HepG2 (cell line): ENCODE measurements around the gene URGCP. TPM values are rescaled to one million over a fixed set of nuclear protein-coding genes. Genes with fewer than 3 reads are reported as not detected.
A peak's percentile ranks its signal among the peaks of the same experiment; 100 is the strongest.

Source experiments
- CEBPG ChIP-seq: IDR thresholded peaks from 2 replicates; pipeline ENCODE4 v1.6.1; 2016
- FOSL2 ChIP-seq: sonication (generic); formaldehyde crosslinking; IDR thresholded peaks from 2 replicates; pipeline ENCODE4 v1.4.0; 2020; ENCODE audit warnings: missing genetic modification reagents
- GZF1 ChIP-seq: sonication (generic); formaldehyde crosslinking; IDR thresholded peaks from 2 replicates; pipeline ENCODE4 v1.5.1; 2020; ENCODE audit warnings: mild to moderate bottlenecking, missing genetic modification reagents
- HMG20A ChIP-seq: IDR thresholded peaks from 2 replicates; pipeline ENCODE4 v1.6.1; 2016; ENCODE audit warnings: borderline replicate concordance
- MATR3 ChIP-seq: sonication (generic); formaldehyde crosslinking; IDR thresholded peaks from 2 replicates; pipeline ENCODE4 v1.4.0; 2020; ENCODE audit warnings: missing genetic modification reagents
- MBNL3 ChIP-seq: fragments of 250-450 bp; sonication (Bioruptor Pico); conservative IDR thresholded peaks from 2 replicates; pipeline ENCODE4 v1.8.0; 2022; ENCODE audit warnings: mild to moderate bottlenecking, inconsistent platforms
- NRL ChIP-seq: sonication (generic); formaldehyde crosslinking; IDR thresholded peaks from 2 replicates; pipeline ENCODE4 v1.5.0; 2020; ENCODE audit warnings: missing genetic modification reagents, mild to moderate bottlenecking, moderate library complexity, borderline replicate concordance
- PCBP2 ChIP-seq: fragments of 200-400 bp; formaldehyde crosslinking; optimal IDR thresholded peaks from 2 replicates; pipeline ENCODE3; 2018; ENCODE audit warnings: low read length, low read depth; ENCODE audit not compliant: poor library complexity, severe bottlenecking
- POLR2G ChIP-seq: fragments of 200-400 bp; formaldehyde crosslinking; IDR thresholded peaks from 2 replicates; pipeline ENCODE4 v1.6.1; 2018; ENCODE audit warnings: mild to moderate bottlenecking, low read depth, low read length, moderate library complexity
- ZBED4 ChIP-seq: sonication (generic); formaldehyde crosslinking; IDR thresholded peaks from 2 replicates; pipeline ENCODE4 v1.4.0; 2020; ENCODE audit warnings: missing genetic modification reagents, borderline replicate concordance
- ZMYM3 ChIP-seq: sonication (generic); formaldehyde crosslinking; IDR thresholded peaks from 2 replicates; pipeline ENCODE4 v1.5.1; 2020; ENCODE audit warnings: mild to moderate bottlenecking, missing genetic modification reagents
- ZNF225 ChIP-seq: sonication (generic); formaldehyde crosslinking; IDR thresholded peaks from 2 replicates; pipeline ENCODE4 v1.4.0; 2020; ENCODE audit warnings: mild to moderate bottlenecking, missing genetic modification reagents
- ZNF451 ChIP-seq: sonication (generic); formaldehyde crosslinking; IDR thresholded peaks from 2 replicates; pipeline ENCODE4 v1.5.0; 2020; ENCODE audit warnings: mild to moderate bottlenecking, missing genetic modification reagents
- ZNF816 ChIP-seq: sonication (generic); formaldehyde crosslinking; IDR thresholded peaks from 2 replicates; pipeline ENCODE4 v1.8.0; 2022; ENCODE audit warnings: missing genetic modification reagents, mild to moderate bottlenecking, borderline replicate concordance
- polyA plus RNA-seq, 8 experiments: library from polyadenylated mRNA; depleted of rRNA in 3 of 8; stranded (reverse) in 7 of 8; unstranded in 1 of 8; fragments of >200 nt; fragmentation: Illumina TruSeq in 4 of 8; extraction: Trizol in 4 of 8; gene quantifications; 2 replicates each; pipeline versions ENCODE4 v1.2.1 to v1.2.3, GENCODE V29; 2011 to 2016; ENCODE audit warnings: low read depth in 4 of 8, missing spikeins in 1 of 8, mixed read lengths in 1 of 8; ENCODE audit not compliant: insufficient read depth in 1 of 8
- total RNA-seq, 5 experiments: library from RNA; depleted of rRNA; stranded (reverse); fragments of >200 nt; fragmentation: Illumina TruSeq; extraction: Trizol; gene quantifications; 2 replicates each; pipeline ENCODE4 v1.2.3, GENCODE V29; 2016; ENCODE audit warnings: low read depth in 1 of 5
- TF ChIP-seq, protein P1 (sequence below): sonication (generic); formaldehyde crosslinking; conservative IDR thresholded peaks from 2 replicates; pipeline ENCODE4 v1.4.0; 2020; ENCODE audit warnings: missing genetic modification reagents
- TF ChIP-seq, protein P2 (sequence below): sonication (generic); formaldehyde crosslinking; IDR thresholded peaks from 2 replicates; pipeline ENCODE4 v1.9.0; 2021; ENCODE audit warnings: missing genetic modification reagents, borderline replicate concordance
- TF ChIP-seq, protein P3 (sequence below): sonication (generic); formaldehyde crosslinking; IDR thresholded peaks from 2 replicates; pipeline ENCODE4 v1.4.0; 2020; ENCODE audit warnings: missing genetic modification reagents, borderline replicate concordance

Gene URGCP
- total and polyA plus RNA-seq, 2 of the 13 experiments (the other 11 are each of a cell fraction or from before 2014, with no cell fraction given): 22.3 to 25.8 TPM

GRCh38 chr7:43905209-43905946, 1.0 kb downstream of the URGCP start (continued):
- no peak for TF ChIP-seq MBNL3 (CRISPR knock-in tag)
- peak; percentile 93 for TF ChIP-seq FOSL2 (CRISPR knock-in tag)
- no peak for TF ChIP-seq GZF1
- peak; percentile 81; the same call in 1 of the 2 replicates for TF ChIP-seq HMG20A (CRISPR knock-in tag)
- peak; percentile 46; the same call in 1 of the 2 replicates for TF ChIP-seq ZMYM3 (CRISPR knock-in tag)
- peak; percentile 76 for TF ChIP-seq POLR2G
- TF ChIP-seq, protein P1, sequence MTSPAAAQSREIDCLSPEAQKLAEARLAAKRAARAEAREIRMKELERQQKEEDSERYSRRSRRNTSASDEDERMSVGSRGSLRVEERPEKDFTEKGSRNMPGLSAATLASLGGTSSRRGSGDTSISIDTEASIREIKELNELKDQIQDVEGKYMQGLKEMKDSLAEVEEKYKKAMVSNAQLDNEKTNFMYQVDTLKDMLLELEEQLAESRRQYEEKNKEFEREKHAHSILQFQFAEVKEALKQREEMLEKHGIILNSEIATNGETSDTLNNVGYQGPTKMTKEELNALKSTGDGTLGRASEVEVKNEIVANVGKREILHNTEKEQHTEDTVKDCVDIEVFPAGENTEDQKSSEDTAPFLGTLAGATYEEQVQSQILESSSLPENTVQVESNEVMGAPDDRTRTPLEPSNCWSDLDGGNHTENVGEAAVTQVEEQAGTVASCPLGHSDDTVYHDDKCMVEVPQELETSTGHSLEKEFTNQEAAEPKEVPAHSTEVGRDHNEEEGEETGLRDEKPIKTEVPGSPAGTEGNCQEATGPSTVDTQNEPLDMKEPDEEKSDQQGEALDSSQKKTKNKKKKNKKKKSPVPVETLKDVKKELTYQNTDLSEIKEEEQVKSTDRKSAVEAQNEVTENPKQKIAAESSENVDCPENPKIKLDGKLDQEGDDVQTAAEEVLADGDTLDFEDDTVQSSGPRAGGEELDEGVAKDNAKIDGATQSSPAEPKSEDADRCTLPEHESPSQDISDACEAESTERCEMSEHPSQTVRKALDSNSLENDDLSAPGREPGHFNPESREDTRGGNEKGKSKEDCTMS (CRISPR knock-in tag): no peak
- no peak for TF ChIP-seq ZNF451 (CRISPR knock-in tag)
- TF ChIP-seq ZBED4 (CRISPR knock-in tag): peak; percentile 82; the same call in 1 of the 2 replicates
- no peak for TF ChIP-seq PCBP2
- TF ChIP-seq, protein P2, sequence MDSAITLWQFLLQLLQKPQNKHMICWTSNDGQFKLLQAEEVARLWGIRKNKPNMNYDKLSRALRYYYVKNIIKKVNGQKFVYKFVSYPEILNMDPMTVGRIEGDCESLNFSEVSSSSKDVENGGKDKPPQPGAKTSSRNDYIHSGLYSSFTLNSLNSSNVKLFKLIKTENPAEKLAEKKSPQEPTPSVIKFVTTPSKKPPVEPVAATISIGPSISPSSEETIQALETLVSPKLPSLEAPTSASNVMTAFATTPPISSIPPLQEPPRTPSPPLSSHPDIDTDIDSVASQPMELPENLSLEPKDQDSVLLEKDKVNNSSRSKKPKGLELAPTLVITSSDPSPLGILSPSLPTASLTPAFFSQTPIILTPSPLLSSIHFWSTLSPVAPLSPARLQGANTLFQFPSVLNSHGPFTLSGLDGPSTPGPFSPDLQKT: no peak
- TF ChIP-seq MATR3 (CRISPR knock-in tag): no peak
- TF ChIP-seq ZNF225: no peak
- peak; percentile 51; the same call in 1 of the 2 replicates for TF ChIP-seq CEBPG (CRISPR knock-in tag)
- no peak for TF ChIP-seq NRL (CRISPR knock-in tag)
- peak; percentile 64; the same call in 1 of the 2 replicates for TF ChIP-seq ZNF816 (CRISPR knock-in tag)
- TF ChIP-seq, protein P3, sequence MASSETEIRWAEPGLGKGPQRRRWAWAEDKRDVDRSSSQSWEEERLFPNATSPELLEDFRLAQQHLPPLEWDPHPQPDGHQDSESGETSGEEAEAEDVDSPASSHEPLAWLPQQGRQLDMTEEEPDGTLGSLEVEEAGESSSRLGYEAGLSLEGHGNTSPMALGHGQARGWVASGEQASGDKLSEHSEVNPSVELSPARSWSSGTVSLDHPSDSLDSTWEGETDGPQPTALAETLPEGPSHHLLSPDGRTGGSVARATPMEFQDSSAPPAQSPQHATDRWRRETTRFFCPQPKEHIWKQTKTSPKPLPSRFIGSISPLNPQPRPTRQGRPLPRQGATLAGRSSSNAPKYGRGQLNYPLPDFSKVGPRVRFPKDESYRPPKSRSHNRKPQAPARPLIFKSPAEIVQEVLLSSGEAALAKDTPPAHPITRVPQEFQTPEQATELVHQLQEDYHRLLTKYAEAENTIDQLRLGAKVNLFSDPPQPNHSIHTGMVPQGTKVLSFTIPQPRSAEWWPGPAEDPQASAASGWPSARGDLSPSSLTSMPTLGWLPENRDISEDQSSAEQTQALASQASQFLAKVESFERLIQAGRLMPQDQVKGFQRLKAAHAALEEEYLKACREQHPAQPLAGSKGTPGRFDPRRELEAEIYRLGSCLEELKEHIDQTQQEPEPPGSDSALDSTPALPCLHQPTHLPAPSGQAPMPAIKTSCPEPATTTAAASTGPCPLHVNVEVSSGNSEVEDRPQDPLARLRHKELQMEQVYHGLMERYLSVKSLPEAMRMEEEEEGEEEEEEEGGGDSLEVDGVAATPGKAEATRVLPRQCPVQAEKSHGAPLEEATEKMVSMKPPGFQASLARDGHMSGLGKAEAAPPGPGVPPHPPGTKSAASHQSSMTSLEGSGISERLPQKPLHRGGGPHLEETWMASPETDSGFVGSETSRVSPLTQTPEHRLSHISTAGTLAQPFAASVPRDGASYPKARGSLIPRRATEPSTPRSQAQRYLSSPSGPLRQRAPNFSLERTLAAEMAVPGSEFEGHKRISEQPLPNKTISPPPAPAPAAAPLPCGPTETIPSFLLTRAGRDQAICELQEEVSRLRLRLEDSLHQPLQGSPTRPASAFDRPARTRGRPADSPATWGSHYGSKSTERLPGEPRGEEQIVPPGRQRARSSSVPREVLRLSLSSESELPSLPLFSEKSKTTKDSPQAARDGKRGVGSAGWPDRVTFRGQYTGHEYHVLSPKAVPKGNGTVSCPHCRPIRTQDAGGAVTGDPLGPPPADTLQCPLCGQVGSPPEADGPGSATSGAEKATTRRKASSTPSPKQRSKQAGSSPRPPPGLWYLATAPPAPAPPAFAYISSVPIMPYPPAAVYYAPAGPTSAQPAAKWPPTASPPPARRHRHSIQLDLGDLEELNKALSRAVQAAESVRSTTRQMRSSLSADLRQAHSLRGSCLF (CRISPR knock-in tag): no peak
